Right cardiac atrium (tissue), 5 donors: ENCODE measurements around the gene SHQ1. TPM values are rescaled to one million over a fixed set of nuclear protein-coding genes. Genes with fewer than 3 reads are reported as not detected.

Experiments
- ATAC-seq, 2 donors: fragments of 200-7000 bp; cut with Tn5 transposase; one replicate each; pipeline versions ENCODE4 v1.8.0 to v1.9.1; 2020; ENCODE audit warnings: moderate library complexity in 2 of 2, mild to moderate bottlenecking in 1 of 2
- DNase-seq, 3 donors: peaks; one replicate each; pipeline ENCODE4 v3.0.0-alpha.2; 2020
- H3K27ac ChIP-seq: one replicate; pipeline ENCODE4 v1.5.1; 2013; ENCODE audit warnings: mild to moderate bottlenecking, low read length, control low read depth, moderate library complexity
- H3K27me3 ChIP-seq: one replicate; pipeline ENCODE4 v1.6.1; 2013; ENCODE audit not compliant: control insufficient read depth, insufficient read depth
- H3K4me1 ChIP-seq: one replicate; pipeline ENCODE4 v1.6.1; 2013; ENCODE audit warnings: low read length; ENCODE audit not compliant: control insufficient read depth, insufficient read depth
- H3K4me3 ChIP-seq: one replicate; pipeline ENCODE4 v1.5.1; 2013; ENCODE audit warnings: low read length, control low read depth
- H3K9me3 ChIP-seq: one replicate; pipeline ENCODE4 v1.6.1; 2013; ENCODE audit warnings: low read length; ENCODE audit not compliant: control insufficient read depth
- WGBS: extraction: QIAGEN DNeasy Blood & Tissue Kit; methylation state at CpG from one replicate; pipeline ENCODE4 v1.1.7; 2013; 5-methylcytosine and 5-hydroxymethylcytosine counted together
- intact Hi-C, 4 donors: fragments of 100-400 bp; cut with DNase I; formaldehyde crosslinking; loops; one replicate each; pipeline versions ENCODE4 v1.11.0 to v1.14.0; 2022 to 2023
- polyA plus RNA-seq: library from polyadenylated mRNA; stranded (reverse); fragments of 200-250 nt; gene quantifications from one replicate; pipeline ENCODE4 v1.2.3, GENCODE V29; 2013
- total RNA-seq, 4 donors: library from RNA; stranded (reverse); fragmentation: NEBNext Ultra II Directional; extraction: Animal tissue kit (Norgen Biotek cat#: 25700); gene quantifications; one replicate each; pipeline ENCODE4 v1.2.1, GENCODE V29; 2021
- donor health status: healthy with polysubstance abuse.
- donor health status: DM: no; HTN: yes; CAD: no.
- donor health status: DM: no; HTN: no; CAD: no.
- donor health status: DM: no; HTN: yes; CAD: no; lungs with severe emphysema.
- donor health status: DM: yes; HTN: yes; CAD: no.

The SHQ1 gene
- total and polyA plus RNA-seq, 5 donors: 10.7 to 27.1 (median 22.4) TPM

GRCh38 chr3:72708441-72708840, 139.8 kb downstream of the SHQ1 start:
- intact Hi-C loops: no loop called here
- DNase-seq (no peak), ATAC-seq (no peak)
- Histone ChIP-seq H3K4me3 (no peak overlapping the region), H3K4me1 (no peaks in the 10 kb centered on the region), H3K27me3 (no peaks in the 10 kb centered on the region), H3K9me3 (no peaks in the 10 kb centered on the region), H3K27ac (no peak overlapping the region)
- 87% methylated on average over 2 of the region's 2 CpGs for WGBS

DNA sequence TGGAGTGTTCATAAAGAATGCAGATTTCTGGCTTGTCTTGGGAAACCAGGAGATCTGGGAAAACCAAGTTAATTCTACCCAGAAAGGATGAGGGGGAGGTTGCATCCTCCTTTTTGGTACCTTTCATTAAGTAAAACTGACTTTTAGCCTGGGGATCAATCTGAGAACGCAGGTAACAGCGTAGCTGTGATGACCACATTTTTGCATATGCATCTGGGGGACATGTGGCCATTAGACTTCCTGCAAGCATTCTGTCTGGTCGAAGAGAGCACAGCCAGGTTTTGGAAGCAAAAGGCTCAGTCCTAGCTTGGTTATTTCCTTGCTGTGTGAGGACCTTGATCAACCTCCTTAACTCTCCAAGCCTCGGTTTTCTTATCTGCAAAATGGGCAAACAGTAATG, 145.2 kb downstream of the SHQ1 start:
- 88% methylated on average over 4 of the region's 4 CpGs for WGBS
- Histone ChIP-seq H3K27ac (no peak overlapping the region), H3K4me3 (no peak overlapping the region), H3K9me3 (no peaks in the 10 kb centered on the region), H3K27me3 (no peaks in the 10 kb centered on the region), H3K4me1 (no peaks in the 10 kb centered on the region)
- intact Hi-C loops: no loop called here
- DNase-seq: no peak
- no peak for ATAC-seq

DNA sequence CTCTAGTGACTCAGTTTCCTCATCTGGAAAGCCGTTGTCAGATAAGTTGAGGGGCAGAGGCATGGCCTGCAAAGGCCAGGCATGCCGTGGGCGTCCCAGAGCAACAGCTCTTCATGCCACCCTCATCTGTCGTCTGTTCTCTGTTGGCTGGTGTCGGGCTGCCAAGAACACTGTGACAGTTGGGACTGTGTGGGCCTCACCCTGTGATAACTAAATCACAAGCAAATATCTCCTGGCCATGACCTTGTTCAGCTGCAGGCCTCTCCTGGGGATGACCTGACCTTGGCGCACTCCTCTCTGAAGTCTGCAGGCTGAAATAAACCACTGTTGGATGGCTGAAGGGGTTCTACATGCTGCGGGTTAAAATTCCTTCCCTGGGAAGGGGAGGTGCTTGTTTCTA, 145.9 kb downstream of the SHQ1 start:
- Histone ChIP-seq H3K4me3 (no peak overlapping the region), H3K27me3 (no peaks in the 10 kb centered on the region), H3K27ac (no peak overlapping the region), H3K4me1 (no peaks in the 10 kb centered on the region), H3K9me3 (no peaks in the 10 kb centered on the region)
- ATAC-seq (peak in 1 of 2 donors; percentile 61), DNase-seq (no peak)
- intact Hi-C loops: no loop called here
- WGBS: 79% methylated on average over 7 of the region's 7 CpGs

DNA sequence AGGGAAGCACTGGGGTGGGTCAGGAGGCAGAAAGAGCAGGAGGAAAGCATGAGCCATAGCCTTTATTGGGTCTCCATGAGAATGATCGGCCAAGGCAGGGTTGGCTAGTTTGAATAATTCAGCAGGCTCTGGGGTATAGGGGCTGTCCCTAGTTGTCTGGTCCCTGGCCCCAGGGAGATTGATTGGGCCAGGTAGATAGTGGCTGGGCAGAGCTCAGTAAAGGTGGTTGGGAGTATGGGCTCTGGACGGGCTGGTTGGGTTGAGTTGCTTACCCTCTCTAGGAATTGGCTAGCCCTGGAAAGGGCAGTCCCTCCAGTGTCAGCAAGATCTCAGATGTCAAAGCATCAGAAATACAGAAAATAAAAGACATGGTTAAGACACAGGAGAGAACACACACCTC, 148.1 kb downstream of the SHQ1 start:
- peak in 1 of 2 donors; percentile 16 for ATAC-seq
- no peak for DNase-seq
- H3K27ac ChIP-seq: no peak overlapping the region
- WGBS: 92% methylated on average over 2 of the region's 2 CpGs
- H3K4me1 ChIP-seq: no peaks in the 10 kb centered on the region
- intact Hi-C loops: no loop called here
- H3K4me3 ChIP-seq: no peak overlapping the region
- H3K27me3 ChIP-seq: no peaks in the 10 kb centered on the region
- no peaks in the 10 kb centered on the region for H3K9me3 ChIP-seq

DNA sequence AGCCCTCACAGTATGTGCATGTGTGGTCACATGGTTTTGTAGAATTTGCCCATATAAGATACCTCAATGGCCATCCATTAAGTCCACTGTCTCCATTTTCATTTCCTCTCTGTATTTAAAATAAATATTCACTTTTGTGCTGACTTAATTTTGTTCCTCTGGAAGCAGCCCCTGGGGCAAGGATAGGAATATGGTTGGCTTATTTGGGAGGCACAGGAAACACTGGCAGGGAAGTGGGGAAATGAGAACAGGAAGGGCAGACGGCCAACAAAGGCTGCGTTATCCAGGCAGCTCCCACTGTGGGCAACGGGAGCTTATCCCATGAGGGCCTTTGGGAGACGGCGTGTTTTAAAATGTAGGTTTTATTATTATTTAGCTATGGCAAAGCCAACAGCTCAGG, 148.6 kb downstream of the SHQ1 start:
- intact Hi-C loops: no loop called here
- H3K27me3 ChIP-seq: no peaks in the 10 kb centered on the region

More for the DNA sequence above, 148.6 kb downstream of the SHQ1 start:
- H3K27ac ChIP-seq: no peak overlapping the region
- H3K9me3 ChIP-seq: no peaks in the 10 kb centered on the region
- WGBS: 35% methylated on average over 5 of the region's 5 CpGs
- no peaks in the 10 kb centered on the region for H3K4me1 ChIP-seq
- no peak overlapping the region for H3K4me3 ChIP-seq
- no peak for ATAC-seq
- DNase-seq: no peak

Other genes starting within 250 kb of the SHQ1 start
- gene GXYLT2, start 39.6 kb upstream of the SHQ1 start, total RNA-seq: 10 to 100 TPM; 34.8 to 50.7 (median 38.4) TPM
- 12.5 TPM for gene GXYLT2, start 39.6 kb upstream of the SHQ1 start, polyA plus RNA-seq
- gene PPP4R2, start 148.4 kb upstream of the SHQ1 start, total RNA-seq: 10 to 100 TPM; 52.0 to 73.7 (median 71.8) TPM
- gene PPP4R2, start 148.4 kb upstream of the SHQ1 start, polyA plus RNA-seq: 18.3 TPM
- 1 to 10 TPM; 1.0 to 2.6 (median 1.2) TPM for gene EBLN2, start 213.2 kb upstream of the SHQ1 start, total RNA-seq
- 1.2 TPM for gene EBLN2, start 213.2 kb upstream of the SHQ1 start, polyA plus RNA-seq